Measurements from ENCODE around the gene APCDD1L. TPM values are rescaled to one million over a fixed set of nuclear protein-coding genes. Genes with fewer than 3 reads are reported as not detected.

The APCDD1L gene
- total and polyA plus RNA-seq, 11 donors = 0.24 to 1.1 (median 0.60) TPM; not detected in 2

GRCh38 chr20:58512808-58513552, 2.2 kb downstream of the APCDD1L start:
- TF ChIP-seq, protein P1, sequence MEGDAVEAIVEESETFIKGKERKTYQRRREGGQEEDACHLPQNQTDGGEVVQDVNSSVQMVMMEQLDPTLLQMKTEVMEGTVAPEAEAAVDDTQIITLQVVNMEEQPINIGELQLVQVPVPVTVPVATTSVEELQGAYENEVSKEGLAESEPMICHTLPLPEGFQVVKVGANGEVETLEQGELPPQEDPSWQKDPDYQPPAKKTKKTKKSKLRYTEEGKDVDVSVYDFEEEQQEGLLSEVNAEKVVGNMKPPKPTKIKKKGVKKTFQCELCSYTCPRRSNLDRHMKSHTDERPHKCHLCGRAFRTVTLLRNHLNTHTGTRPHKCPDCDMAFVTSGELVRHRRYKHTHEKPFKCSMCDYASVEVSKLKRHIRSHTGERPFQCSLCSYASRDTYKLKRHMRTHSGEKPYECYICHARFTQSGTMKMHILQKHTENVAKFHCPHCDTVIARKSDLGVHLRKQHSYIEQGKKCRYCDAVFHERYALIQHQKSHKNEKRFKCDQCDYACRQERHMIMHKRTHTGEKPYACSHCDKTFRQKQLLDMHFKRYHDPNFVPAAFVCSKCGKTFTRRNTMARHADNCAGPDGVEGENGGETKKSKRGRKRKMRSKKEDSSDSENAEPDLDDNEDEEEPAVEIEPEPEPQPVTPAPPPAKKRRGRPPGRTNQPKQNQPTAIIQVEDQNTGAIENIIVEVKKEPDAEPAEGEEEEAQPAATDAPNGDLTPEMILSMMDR (IDR thresholded peaks at IDR 0.05) = no peak
- no peak for TF ChIP-seq POLR2A (IDR thresholded peaks at IDR 0.05)

DNA sequence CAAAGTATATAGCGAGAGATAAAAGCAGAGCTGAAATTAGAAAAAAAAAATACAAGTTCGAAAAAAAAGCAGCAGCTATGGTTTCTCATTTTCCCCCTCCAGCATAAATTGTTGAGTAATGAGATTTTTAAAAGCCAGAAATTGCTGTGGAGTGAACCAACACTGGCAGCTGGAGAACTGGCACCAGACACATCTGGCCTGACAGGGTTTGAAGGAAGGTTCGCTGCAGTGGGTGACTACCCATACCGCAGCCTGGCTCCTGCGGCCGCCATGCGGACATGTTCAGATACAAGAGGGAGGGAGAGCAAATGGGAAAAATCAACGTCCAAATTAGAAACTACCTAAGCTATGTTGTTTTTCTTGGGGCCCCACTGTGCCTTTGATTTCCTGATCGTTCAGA, 3.3 kb downstream of the APCDD1L start:
- WGBS, 4 donors = 58 to 66% (median 61%) methylated on average over 9 of the region's 9 CpGs
- Histone ChIP-seq H3K27me3 (peaks cover 12 to 46% (median 33%) of the 10 kb centered on the region in 9 donors), H3K4me3 (no peak overlapping the region)

More at GRCh38 chr20:58512808-58513552, 2.2 kb downstream of the APCDD1L start:
- peaks cover 12 to 46% (median 33%) of the 10 kb centered on the region in 9 donors for H3K27me3 ChIP-seq
- 37 to 46% (median 39%) methylated on average over 16 to 17 of the region's 17 CpGs for WGBS, 4 donors
- no peak overlapping the region for H3K27ac ChIP-seq
- peaks cover 0 to 10% (median 0%) of the 10 kb centered on the region in 12 donors for H3K4me1 ChIP-seq
- DNase-seq (no peak), ATAC-seq (peak in 1 of 4 donors; percentile 41)
- no peaks in the 10 kb centered on the region for H3K36me3 ChIP-seq
- H3K4me3 ChIP-seq = no peak overlapping the region
- H3K9me3 ChIP-seq = no peaks in the 10 kb centered on the region
- intact Hi-C loops (cut with DNase I) = no loop called here

DNA sequence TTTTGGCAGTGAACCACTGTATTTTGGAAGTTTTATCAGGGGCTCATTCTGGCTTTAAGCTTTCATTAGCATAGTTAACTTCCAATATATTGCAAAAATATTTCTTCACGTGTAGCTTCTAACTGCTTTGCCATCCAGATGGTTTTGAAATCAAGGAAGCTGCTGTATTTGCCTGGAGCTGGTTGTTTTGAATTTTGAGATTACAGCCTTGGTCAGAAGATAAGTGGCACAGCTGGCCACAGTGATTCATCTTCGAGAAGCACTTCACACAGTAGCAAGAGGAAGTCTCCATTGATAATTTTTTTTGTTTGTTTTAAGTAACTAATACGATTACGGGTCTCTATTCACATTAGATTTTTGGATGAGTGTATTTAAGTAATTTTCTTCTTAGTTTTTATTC, 3.8 kb downstream of the APCDD1L start:
- intact Hi-C loops (cut with DNase I) = no loop called here
- peaks cover 0 to 10% (median 0%) of the 10 kb centered on the region in 12 donors for H3K9me3 ChIP-seq
- H3K27me3 ChIP-seq = peaks cover 12 to 46% (median 33%) of the 10 kb centered on the region in 9 donors
- H3K27ac ChIP-seq = no peak overlapping the region
- 13 to 27% (median 24%) methylated on average over 4 of the region's 4 CpGs for WGBS, 4 donors
- TF ChIP-seq, protein P1 (IDR thresholded peaks at IDR 0.05) = no peak
- no peak for TF ChIP-seq POLR2A (IDR thresholded peaks at IDR 0.05)
- no peak overlapping the region for H3K4me3 ChIP-seq
- DNase-seq (no peak), ATAC-seq (no peak)
- no peaks in the 10 kb centered on the region for H3K36me3 ChIP-seq
- peaks cover 0 to 10% (median 0%) of the 10 kb centered on the region in 12 donors for H3K4me1 ChIP-seq

More for the DNA sequence above, 3.3 kb downstream of the APCDD1L start:
- Histone ChIP-seq H3K36me3 (no peaks in the 10 kb centered on the region), H3K4me1 (peaks cover 0 to 10% (median 0%) of the 10 kb centered on the region in 12 donors), H3K27ac (no peak overlapping the region), H3K9me3 (peaks cover 0 to 5% (median 0%) of the 10 kb centered on the region in 12 donors)
- DNase-seq (no peak), ATAC-seq (no peak)
- no peak for TF ChIP-seq POLR2A (IDR thresholded peaks at IDR 0.05)
- TF ChIP-seq, protein P1 (IDR thresholded peaks at IDR 0.05) = no peak
- intact Hi-C loops (cut with DNase I) = no loop called here

GRCh38 chr20:58510921-58511320, 4.3 kb downstream of the APCDD1L start:
- DNase-seq (no peak), ATAC-seq (no peak)
- H3K9me3 ChIP-seq = peaks cover 0 to 15% (median under 1%) of the 10 kb centered on the region in 12 donors
- no peaks in the 10 kb centered on the region for H3K36me3 ChIP-seq
- peaks cover 0 to 10% (median 0%) of the 10 kb centered on the region in 12 donors for H3K4me1 ChIP-seq
- WGBS, 4 donors = 72 to 80% (median 76%) methylated on average over 2 of the region's 2 CpGs
- no peak overlapping the region for H3K27ac ChIP-seq
- TF ChIP-seq POLR2A (IDR thresholded peaks at IDR 0.05) = no peak
- TF ChIP-seq, protein P1 (IDR thresholded peaks at IDR 0.05) = no peak
- H3K4me3 ChIP-seq = no peak overlapping the region
- peaks cover 12 to 42% (median 33%) of the 10 kb centered on the region in 9 donors for H3K27me3 ChIP-seq
- intact Hi-C loops (cut with DNase I) = no loop called here

All from heart left ventricle (tissue), 16 donors.